ENCODE results near the gene FAM180A.

The FAM180A gene

GRCh38 chr7:135771961-135772638 is 23.5 kb upstream of the FAM180A start:
- no peak for DNase-seq (ENCODE audit: low read depth in 2 of 2)

- no peak for DNase-seq (ENCODE audit: low read depth in 2 of 2)
These were observed 22.4 kb upstream of the FAM180A start for GRCh38 chr7:135771051-135771450.

- DNase-seq (ENCODE audit: low read depth in 2 of 2), result no peak
These were observed 21.6 kb upstream of the FAM180A start for GRCh38 chr7:135770139-135770710.

- DNase-seq (ENCODE audit: low read depth in 2 of 2), result no peak
These were observed 20.6 kb upstream of the FAM180A start for GRCh38 chr7:135769005-135769802.

- no peak for DNase-seq (ENCODE audit: low read depth in 2 of 2)
These were observed 19.9 kb upstream of the FAM180A start for GRCh38 chr7:135768467-135768866.

GRCh38 chr7:135768064-135768463 is 19.5 kb upstream of the FAM180A start:
- no peak for DNase-seq (ENCODE audit: low read depth in 2 of 2)

- DNase-seq (ENCODE audit: low read depth in 2 of 2), result no peak
These were observed 14.6 kb upstream of the FAM180A start for GRCh38 chr7:135763261-135763660.

GRCh38 chr7:135761751-135762488 is 13.3 kb upstream of the FAM180A start:
- no peak for DNase-seq (ENCODE audit: low read depth in 2 of 2)

GRCh38 chr7:135759532-135759931 is 10.9 kb upstream of the FAM180A start:
- no peak for DNase-seq (ENCODE audit: low read depth in 2 of 2)

- no peak for DNase-seq (ENCODE audit: low read depth in 2 of 2)
These were observed 9.9 kb upstream of the FAM180A start for GRCh38 chr7:135758531-135758932.

- no peak for DNase-seq (ENCODE audit: low read depth in 2 of 2)
These were observed 9.3 kb upstream of the FAM180A start for GRCh38 chr7:135757719-135758411.

- DNase-seq (ENCODE audit: low read depth in 2 of 2), result no peak
These were observed 7.6 kb upstream of the FAM180A start for GRCh38 chr7:135756191-135756590.

GRCh38 chr7:135755351-135755753 is 6.7 kb upstream of the FAM180A start:
- DNase-seq (ENCODE audit: low read depth in 2 of 2), result no peak

GRCh38 chr7:135753616-135754413 is 5.2 kb upstream of the FAM180A start:
- no peak for DNase-seq (ENCODE audit: low read depth in 2 of 2)

- DNase-seq (ENCODE audit: low read depth in 2 of 2), result no peak
These were observed 1.2 kb downstream of the FAM180A start for GRCh38 chr7:135747366-135747765.

GRCh38 chr7:135745703-135746312 is 2.8 kb downstream of the FAM180A start:
- DNase-seq (ENCODE audit: low read depth in 2 of 2), result no peak

- no peak for DNase-seq (ENCODE audit: low read depth in 2 of 2)
These were observed 3.5 kb downstream of the FAM180A start for GRCh38 chr7:135744938-135745702.

GRCh38 chr7:135743907-135744731 is 4.5 kb downstream of the FAM180A start:
- no peak for DNase-seq (ENCODE audit: low read depth in 2 of 2)

GRCh38 chr7:135742371-135742770 is 6.2 kb downstream of the FAM180A start:
- no peak for DNase-seq (ENCODE audit: low read depth in 2 of 2)

Data from stimulated activated CD4-positive, alpha-beta T cell treated with anti-CD3 and anti-CD28 coated beads, Interleukin-15, amount 100 ng/mL, for 48 hours (primary cell).